Stimulated activated naive CD8-positive, alpha-beta T cell treated with anti-CD3 and anti-CD28 coated beads, Interleukin-15, Interleukin-2, amounts not matched to agents 100 ng/mL and 50 ng/mL, for 24 hours (primary cell): Measurements from ENCODE around the gene GDI2.
A peak's percentile ranks its signal among the peaks of the same experiment; 100 is the strongest.

Experiments used
- H3K27ac Mint-ChIP-seq: one replicate; pipeline ENCODE4 v1.8.0; 2021; ENCODE audit warnings: mild to moderate bottlenecking, mixed read lengths
- H3K27me3 Mint-ChIP-seq: one replicate; pipeline ENCODE4 v1.8.0; 2021; ENCODE audit warnings: mixed read lengths
- H3K36me3 Mint-ChIP-seq: one replicate; pipeline ENCODE4 v1.8.0; 2021; ENCODE audit warnings: low read depth, mixed read lengths
- H3K4me1 Mint-ChIP-seq: one replicate; pipeline ENCODE4 v1.8.0; 2021; ENCODE audit warnings: low read depth, mixed read lengths
- H3K4me3 Mint-ChIP-seq: one replicate; pipeline ENCODE4 v1.8.0; 2021; ENCODE audit warnings: mild to moderate bottlenecking, mixed read lengths
- H3K9me3 Mint-ChIP-seq: one replicate; pipeline ENCODE4 v1.8.0; 2021; ENCODE audit warnings: mixed read lengths

GDI2 gene

GRCh38 chr10:5752301-5752871 is 60.8 kb downstream of the GDI2 start:
- no peaks in the 10 kb centered on the region for H3K4me1 Mint-ChIP-seq
- H3K9me3 Mint-ChIP-seq, result no peaks in the 10 kb centered on the region
- peaks cover 76% of the 10 kb centered on the region for H3K36me3 Mint-ChIP-seq
- H3K27me3 Mint-ChIP-seq, result no peaks in the 10 kb centered on the region
- H3K4me3 Mint-ChIP-seq, result no peak overlapping the region
- H3K27ac Mint-ChIP-seq, result no peak overlapping the region

GRCh38 chr10:5751601-5752253 is 61.5 kb downstream of the GDI2 start:
- no peak overlapping the region for H3K27ac Mint-ChIP-seq

GRCh38 chr10:5748394-5748803 is 64.8 kb downstream of the GDI2 start:
- Mint-ChIP-seq H3K4me1 (no peaks in the 10 kb centered on the region), H3K9me3 (no peaks in the 10 kb centered on the region), H3K27me3 (no peaks in the 10 kb centered on the region), H3K36me3 (peaks cover 90% of the 10 kb centered on the region), H3K4me3 (no peak overlapping the region), H3K27ac (no peak overlapping the region)

More at GRCh38 chr10:5751601-5752253, 61.5 kb downstream of the GDI2 start:
- H3K27me3 Mint-ChIP-seq, result no peaks in the 10 kb centered on the region
- no peaks in the 10 kb centered on the region for H3K4me1 Mint-ChIP-seq
- no peaks in the 10 kb centered on the region for H3K9me3 Mint-ChIP-seq
- no peak overlapping the region for H3K4me3 Mint-ChIP-seq
- H3K36me3 Mint-ChIP-seq, result peaks cover 76% of the 10 kb centered on the region

GRCh38 chr10:5746197-5746596 is 67.0 kb downstream of the GDI2 start:
- no peaks in the 10 kb centered on the region for H3K9me3 Mint-ChIP-seq
- no peaks in the 10 kb centered on the region for H3K27me3 Mint-ChIP-seq
- H3K4me1 Mint-ChIP-seq, result no peaks in the 10 kb centered on the region
- H3K36me3 Mint-ChIP-seq, result peaks cover 91% of the 10 kb centered on the region
- no peak overlapping the region for H3K27ac Mint-ChIP-seq
- H3K4me3 Mint-ChIP-seq, result no peak overlapping the region

- no peaks in the 10 kb centered on the region for H3K4me1 Mint-ChIP-seq
- H3K9me3 Mint-ChIP-seq, result no peaks in the 10 kb centered on the region
- H3K36me3 Mint-ChIP-seq, result peaks cover 89% of the 10 kb centered on the region
- no peaks in the 10 kb centered on the region for H3K27me3 Mint-ChIP-seq
- H3K4me3 Mint-ChIP-seq, result no peak overlapping the region
- no peak overlapping the region for H3K27ac Mint-ChIP-seq
These were observed 68.4 kb downstream of the GDI2 start for GRCh38 chr10:5744849-5745248.

- no peak overlapping the region for H3K27ac Mint-ChIP-seq
- H3K4me1 Mint-ChIP-seq, result no peaks in the 10 kb centered on the region
- peaks cover 84% of the 10 kb centered on the region for H3K36me3 Mint-ChIP-seq
These were observed 69.5 kb downstream of the GDI2 start for GRCh38 chr10:5743736-5744135.

GRCh38 chr10:5742116-5742515 is 71.1 kb downstream of the GDI2 start:
- no peaks in the 10 kb centered on the region for H3K9me3 Mint-ChIP-seq
- H3K36me3 Mint-ChIP-seq, result peaks cover 74% of the 10 kb centered on the region
- H3K4me1 Mint-ChIP-seq, result peaks cover 5% of the 10 kb centered on the region
- H3K4me3 Mint-ChIP-seq, result no peak overlapping the region
- H3K27me3 Mint-ChIP-seq, result no peaks in the 10 kb centered on the region
- H3K27ac Mint-ChIP-seq, result no peak overlapping the region

More at GRCh38 chr10:5743736-5744135, 69.5 kb downstream of the GDI2 start:
- Mint-ChIP-seq H3K9me3 (no peaks in the 10 kb centered on the region), H3K27me3 (no peaks in the 10 kb centered on the region), H3K4me3 (no peak overlapping the region)

GRCh38 chr10:5741276-5741675 is 72.0 kb downstream of the GDI2 start:
- Mint-ChIP-seq H3K27ac (no peak overlapping the region), H3K4me3 (no peak overlapping the region), H3K27me3 (no peaks in the 10 kb centered on the region), H3K9me3 (no peaks in the 10 kb centered on the region), H3K4me1 (peaks cover 6% of the 10 kb centered on the region), H3K36me3 (peaks cover 74% of the 10 kb centered on the region)

GRCh38 chr10:5738427-5738826 is 74.8 kb downstream of the GDI2 start:
- H3K4me1 Mint-ChIP-seq, result peaks cover 6% of the 10 kb centered on the region
- no peaks in the 10 kb centered on the region for H3K9me3 Mint-ChIP-seq
- H3K4me3 Mint-ChIP-seq, result no peak overlapping the region
- no peak overlapping the region for H3K27ac Mint-ChIP-seq
- no peaks in the 10 kb centered on the region for H3K27me3 Mint-ChIP-seq
- H3K36me3 Mint-ChIP-seq, result peaks cover 66% of the 10 kb centered on the region

- H3K36me3 Mint-ChIP-seq, result peaks cover 63% of the 10 kb centered on the region
- no peaks in the 10 kb centered on the region for H3K9me3 Mint-ChIP-seq
- H3K27me3 Mint-ChIP-seq, result no peaks in the 10 kb centered on the region
- no peak overlapping the region for H3K27ac Mint-ChIP-seq
- H3K4me1 Mint-ChIP-seq, result peaks cover 11% of the 10 kb centered on the region
- no peak overlapping the region for H3K4me3 Mint-ChIP-seq
These were observed 75.9 kb downstream of the GDI2 start for GRCh38 chr10:5737352-5737751.

GRCh38 chr10:5736591-5736990 is 76.6 kb downstream of the GDI2 start:
- Mint-ChIP-seq H3K36me3 (peaks cover 64% of the 10 kb centered on the region), H3K27ac (peak overlapping the region; percentile 3), H3K9me3 (no peaks in the 10 kb centered on the region), H3K27me3 (no peaks in the 10 kb centered on the region), H3K4me3 (no peak overlapping the region), H3K4me1 (peaks cover 18% of the 10 kb centered on the region)

GRCh38 chr10:5735119-5735518 is 78.1 kb downstream of the GDI2 start:
- Mint-ChIP-seq H3K9me3 (no peaks in the 10 kb centered on the region), H3K27ac (peak overlapping the region; percentile 63), H3K27me3 (no peaks in the 10 kb centered on the region), H3K4me1 (peaks cover 32% of the 10 kb centered on the region), H3K4me3 (no peak overlapping the region), H3K36me3 (peaks cover 65% of the 10 kb centered on the region)

GRCh38 chr10:5732141-5732540 is 81.1 kb downstream of the GDI2 start:
- Mint-ChIP-seq H3K4me1 (peaks cover 26% of the 10 kb centered on the region), H3K36me3 (peaks cover 66% of the 10 kb centered on the region), H3K9me3 (no peaks in the 10 kb centered on the region), H3K27me3 (no peaks in the 10 kb centered on the region), H3K27ac (peak overlapping the region; percentile 80), H3K4me3 (no peak overlapping the region)

- Mint-ChIP-seq H3K27ac (peak overlapping the region; percentile 80), H3K36me3 (peaks cover 66% of the 10 kb centered on the region), H3K4me3 (peak overlapping the region; percentile 37), H3K9me3 (no peaks in the 10 kb centered on the region), H3K4me1 (peaks cover 26% of the 10 kb centered on the region), H3K27me3 (no peaks in the 10 kb centered on the region)
These were observed 81.7 kb downstream of the GDI2 start for GRCh38 chr10:5731559-5731958.

- Mint-ChIP-seq H3K4me3 (no peak overlapping the region), H3K27me3 (no peaks in the 10 kb centered on the region), H3K27ac (peak overlapping the region; percentile 43), H3K4me1 (peaks cover 26% of the 10 kb centered on the region), H3K36me3 (peaks cover 70% of the 10 kb centered on the region), H3K9me3 (no peaks in the 10 kb centered on the region)
These were observed 82.5 kb downstream of the GDI2 start for GRCh38 chr10:5730766-5731165.

- Mint-ChIP-seq H3K36me3 (peaks cover 59% of the 10 kb centered on the region), H3K9me3 (no peaks in the 10 kb centered on the region), H3K27ac (no peak overlapping the region)
These were observed 89.5 kb downstream of the GDI2 start for GRCh38 chr10:5723692-5724091.

More at GRCh38 chr10:5723692-5724091, 89.5 kb downstream of the GDI2 start:
- Mint-ChIP-seq H3K4me3 (no peak overlapping the region), H3K4me1 (peaks cover 7% of the 10 kb centered on the region), H3K27me3 (no peaks in the 10 kb centered on the region)
